ENCODE results near the gene AOAH. TPM values are rescaled to one million over a fixed set of nuclear protein-coding genes. Genes with fewer than 3 reads are reported as not detected.

The AOAH gene
- total RNA-seq, 1 experiment from 2014 or later: 0.39 TPM

- no peaks in the 10 kb centered on the region for H3K27me3 ChIP-seq (ENCODE audit: insufficient read depth, low read length)
- H3K27ac ChIP-seq (ENCODE audit: insufficient read length, low read depth, low read length): no peak overlapping the region
- no peak overlapping the region for H3K14ac ChIP-seq (ENCODE audit: insufficient read depth, low read length)
- no peak overlapping the region for H2BK120ac ChIP-seq (ENCODE audit: low read depth, low read length, poor library complexity, severe bottlenecking)
- H3K4me1 ChIP-seq (ENCODE audit: insufficient read depth, low read length): no peaks in the 10 kb centered on the region
- H3K18ac ChIP-seq (ENCODE audit: insufficient read length, low read depth, low read length): no peak overlapping the region
- H2BK15ac ChIP-seq (ENCODE audit: low read depth, low read length): no peak overlapping the region
- DNase-seq: no peak
- H4K5ac ChIP-seq (ENCODE audit: insufficient read length, low read depth, low read length): no peak overlapping the region
- Mint-ChIP-seq H3K27ac (no peak overlapping the region; a peak in 1 of 7 replicates), H3K4me1 (peaks cover 4 to 5% of the 10 kb centered on the region in 2 experiments; a peak in 2 of 4 replicates), H3K27me3 (ENCODE audit: low read depth) (no peaks in the 10 kb centered on the region), H3K4me3 (no peak overlapping the region), H3K9me3 (peaks cover 15 to 16% of the 10 kb centered on the region in 2 experiments), H3K36me3 (ENCODE audit: insufficient read depth in 1 of 3, low read depth in 3 of 3) (peaks cover 8 to 24% (median 10%) of the 10 kb centered on the region in 3 experiments)
- no peaks in the 10 kb centered on the region for H3K79me1 ChIP-seq (ENCODE audit: insufficient read depth, low read depth, low read length, poor library complexity, severe bottlenecking)
- no peaks in the 10 kb centered on the region for H3K9me3 ChIP-seq (ENCODE audit: control insufficient read depth, low read depth, low read length)
- no peak overlapping the region for H3K4me2 ChIP-seq (ENCODE audit: insufficient read depth, insufficient read length, low read length)
- no peak overlapping the region for H3K23ac ChIP-seq (ENCODE audit: insufficient read length, low read depth, low read length)
- H3K56ac ChIP-seq (ENCODE audit: insufficient read length, low read depth, low read length): no peak overlapping the region
- no peak overlapping the region for H2BK12ac ChIP-seq (ENCODE audit: insufficient read length, low read depth, low read length)
- no peaks in the 10 kb centered on the region for H4K20me1 ChIP-seq (ENCODE audit: control insufficient read depth, insufficient read depth, insufficient read length)
- no peaks in the 10 kb centered on the region for H3K23me2 ChIP-seq (ENCODE audit: insufficient read length, low read depth, low read length, poor library complexity, severe bottlenecking)
- H2BK5ac ChIP-seq (ENCODE audit: insufficient read length, low read length): no peak overlapping the region
- no peak overlapping the region for H2AFZ ChIP-seq (ENCODE audit: low read length)
- H2AK5ac ChIP-seq (ENCODE audit: insufficient read length, low read length): no peak overlapping the region
- no peak overlapping the region for H2BK20ac ChIP-seq (ENCODE audit: low read depth, low read length, poor library complexity, severe bottlenecking)
- H4K8ac ChIP-seq (replicated peaks; ENCODE audit: insufficient read length, low read depth, low read length): no peak overlapping the region
- WGBS (ENCODE audit: extremely low coverage, insufficient read length, low lambda C conversion rate): no CpG with 5 or more reads among the region's 1 CpG
- TF ChIP-seq CTCF (conservative IDR thresholded peaks at IDR 0.05): no peak
- H3K9ac ChIP-seq (ENCODE audit: extremely low read depth, insufficient read length, low read length): no peak overlapping the region
- H3K79me2 ChIP-seq (ENCODE audit: insufficient read depth, low read length): no peaks in the 10 kb centered on the region
- H4K91ac ChIP-seq (ENCODE audit: insufficient read length, low read depth, low read length): no peak overlapping the region
- H3K4ac ChIP-seq (ENCODE audit: low read depth, low read length): no peak overlapping the region
- no peak overlapping the region for H3T11ph ChIP-seq (ENCODE audit: low read length)
These were observed 141.0 kb downstream of the AOAH start for GRCh38 chr7:36583318-36583717.

All from H9 (cell line).